Middle frontal gyrus (tissue), 1 donor: Measurements from ENCODE around the gene C2CD4C.
"Not testable (repeated sequence)": the region's sequence is repeated elsewhere in the genome, so short reads cannot be mapped to it uniquely, and the experiment has no call there.

ENCODE experiments used
- DNase-seq: peaks from one replicate; pipeline ENCODE4 v3.0.0-alpha.2; 2015; ENCODE audit warnings: low spot score; ENCODE audit errors: extremely low spot score

C2CD4C gene

GRCh38 chr19:383922-384798 is 24.8 kb downstream of the C2CD4C start:
- DNase-seq: no peak

- no peak for DNase-seq
These were observed 25.9 kb downstream of the C2CD4C start for GRCh38 chr19:383040-383439.

DNA sequence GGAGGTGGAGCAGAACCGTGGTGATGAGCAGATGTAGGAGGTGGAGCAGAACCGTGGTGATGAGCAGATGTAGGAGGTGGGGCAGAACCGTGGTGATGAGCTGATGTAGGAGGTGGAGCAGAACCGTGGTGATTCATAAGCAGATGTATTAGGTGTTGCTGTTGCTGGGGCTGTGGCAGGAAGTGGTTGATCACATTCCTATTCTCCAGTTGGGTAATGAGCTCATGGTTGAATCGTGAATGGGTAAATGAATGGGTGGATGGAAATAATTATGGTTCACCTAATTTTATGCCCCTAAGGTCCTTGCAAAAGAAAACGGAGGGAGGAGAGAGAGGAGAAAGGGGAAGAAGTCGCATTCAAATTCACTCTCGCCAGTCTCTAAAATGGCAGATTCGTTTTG is 26.4 kb downstream of the C2CD4C start:
- DNase-seq: not testable (repeated sequence)

DNA sequence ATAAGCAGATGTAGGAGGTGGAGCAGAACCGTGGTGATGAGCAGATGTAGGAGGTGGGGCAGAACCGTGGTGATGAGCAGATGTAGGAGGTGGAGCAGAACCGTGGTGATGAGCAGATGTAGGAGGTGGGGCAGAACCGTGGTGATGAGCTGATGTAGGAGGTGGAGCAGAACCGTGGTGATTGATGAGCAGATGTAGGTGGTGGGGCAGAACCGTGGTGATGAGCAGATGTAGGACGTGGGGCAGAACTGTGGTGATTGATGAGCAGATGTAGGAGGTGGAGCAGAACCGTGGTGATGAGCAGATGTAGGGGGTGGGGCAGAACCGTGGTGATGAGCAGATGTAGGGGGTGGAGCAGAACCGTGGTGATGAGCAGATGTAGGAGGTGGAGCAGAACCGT is 27.0 kb downstream of the C2CD4C start:
- DNase-seq: not testable (repeated sequence)

DNA sequence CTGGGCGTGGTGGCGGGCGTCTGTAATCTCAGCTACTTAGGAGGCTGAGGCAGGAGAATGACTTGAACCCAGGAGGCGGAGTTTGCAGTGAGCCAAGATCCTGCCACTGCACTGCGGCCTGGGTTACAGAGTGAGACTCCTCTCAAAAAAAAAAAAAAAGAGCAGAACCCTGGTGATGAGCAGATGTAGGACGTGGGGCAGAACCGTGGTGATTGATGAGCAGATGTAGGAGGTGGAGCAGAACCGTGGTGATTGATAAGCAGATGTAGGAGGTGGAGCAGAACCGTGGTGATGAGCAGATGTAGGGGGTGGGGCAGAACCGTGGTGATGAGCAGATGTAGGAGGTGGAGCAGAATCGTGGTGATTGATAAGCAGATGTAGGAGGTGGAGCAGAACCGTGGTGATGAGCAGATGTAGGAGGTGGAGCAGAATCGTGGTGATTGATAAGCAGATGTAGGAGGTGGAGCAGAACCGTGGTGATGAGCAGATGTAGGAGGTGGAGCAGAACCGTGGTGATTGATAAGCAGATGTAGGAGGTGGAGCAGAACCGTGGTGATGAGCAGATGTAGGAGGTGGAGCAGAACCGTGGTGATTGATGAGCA is 28.2 kb downstream of the C2CD4C start:
- DNase-seq: not testable (repeated sequence)

GRCh38 chr19:379796-380195 is 29.2 kb downstream of the C2CD4C start:
- no peak for DNase-seq

- DNase-seq: no peak
These were observed 30.2 kb downstream of the C2CD4C start for GRCh38 chr19:378706-379105.

DNA sequence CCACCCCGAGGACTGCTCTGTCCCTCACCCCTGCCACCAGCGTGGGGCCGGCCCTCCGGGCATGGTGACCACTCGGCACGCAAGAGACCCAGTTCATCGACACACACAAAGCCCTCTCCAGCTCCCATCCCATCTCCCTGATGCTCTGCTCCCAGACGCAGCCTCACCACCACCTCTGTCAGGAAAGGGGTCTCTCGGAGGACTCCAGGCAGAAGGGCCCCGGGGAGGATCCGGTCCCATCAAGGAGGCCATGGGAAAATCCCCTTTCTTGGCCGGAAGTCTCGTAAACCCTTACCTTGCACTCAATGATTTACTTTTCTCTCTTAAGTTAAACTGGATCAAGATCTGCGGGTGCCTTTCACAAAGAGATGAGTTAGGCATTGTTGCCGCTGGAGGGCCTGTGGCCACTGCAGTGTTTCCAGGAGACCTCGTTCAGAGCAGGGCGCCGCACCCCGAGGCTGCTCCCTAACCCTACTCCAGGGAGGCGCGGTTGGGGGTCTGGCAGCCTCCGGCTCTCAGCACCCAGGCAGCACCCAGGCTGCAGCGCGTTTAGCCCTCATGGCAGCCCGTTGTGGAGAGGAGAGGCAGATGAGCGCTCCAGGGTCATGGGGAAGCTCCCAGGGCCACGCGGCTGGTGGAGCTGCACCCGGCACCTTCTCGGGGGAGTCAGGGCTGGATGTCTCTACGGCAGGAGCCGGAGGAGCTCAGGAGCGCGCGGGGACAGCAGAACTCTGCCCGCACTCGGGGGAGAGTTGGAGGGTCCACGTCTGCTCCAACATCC is 31.0 kb downstream of the C2CD4C start:
- no peak for DNase-seq

- DNase-seq: no peak
These were observed 32.9 kb downstream of the C2CD4C start for GRCh38 chr19:376111-376470.

GRCh38 chr19:375395-376110 is 33.4 kb downstream of the C2CD4C start:
- DNase-seq: no peak

DNA sequence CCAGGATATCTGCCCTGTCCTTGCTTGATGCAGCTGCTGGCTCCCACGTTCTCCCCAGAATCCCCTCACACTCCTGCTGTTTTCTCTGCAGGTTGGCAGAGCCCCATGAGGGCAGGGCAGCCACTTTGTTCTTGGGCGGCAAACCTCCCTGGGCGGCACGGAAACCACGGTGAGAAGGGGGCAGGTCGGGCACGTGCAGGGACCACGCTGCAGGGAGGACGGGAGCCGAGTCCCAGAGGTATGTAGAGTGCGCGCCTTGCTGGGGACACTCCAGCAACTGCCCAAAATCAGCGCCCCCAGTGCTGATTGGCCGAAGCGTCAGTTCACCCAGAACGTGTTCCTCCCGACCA is 34.1 kb downstream of the C2CD4C start:
- no peak for DNase-seq

DNA sequence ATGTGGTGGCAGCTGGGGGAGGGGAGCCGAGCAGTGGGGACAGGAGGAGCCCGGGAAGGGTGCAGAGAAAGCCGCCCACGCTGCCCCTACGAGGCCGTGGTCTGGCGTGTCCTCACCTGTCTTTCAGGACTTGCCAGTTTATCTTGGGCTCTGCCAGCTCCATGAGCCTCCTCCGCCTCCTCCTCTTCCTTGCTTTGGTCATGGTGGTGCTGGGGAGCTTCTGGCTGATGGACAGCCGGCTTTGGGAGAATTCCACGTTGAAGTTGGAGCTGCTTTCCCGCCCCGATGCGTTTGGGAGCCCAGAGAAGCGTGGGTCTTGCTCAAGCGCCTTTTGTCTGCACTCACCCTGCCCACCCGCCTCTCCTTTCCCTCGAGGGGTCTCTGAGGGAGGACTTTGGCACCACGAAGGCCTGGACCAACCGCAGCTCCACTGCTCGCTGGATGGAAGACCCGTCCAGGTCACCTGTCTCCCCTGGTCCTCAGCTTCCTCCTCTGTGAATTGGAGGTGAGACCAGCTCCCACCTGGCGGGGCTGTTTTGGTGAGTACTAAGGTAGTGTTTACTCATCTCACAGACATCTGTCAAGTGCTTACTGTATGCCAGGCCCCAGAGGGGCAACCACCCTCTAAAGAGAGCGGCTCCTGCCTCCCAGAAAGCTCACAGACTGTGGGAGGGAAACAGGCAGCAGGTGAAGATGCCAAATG is 34.6 kb downstream of the C2CD4C start:
- no peak for DNase-seq

- DNase-seq: no peak
These were observed 35.4 kb downstream of the C2CD4C start for GRCh38 chr19:373391-374182.

DNA sequence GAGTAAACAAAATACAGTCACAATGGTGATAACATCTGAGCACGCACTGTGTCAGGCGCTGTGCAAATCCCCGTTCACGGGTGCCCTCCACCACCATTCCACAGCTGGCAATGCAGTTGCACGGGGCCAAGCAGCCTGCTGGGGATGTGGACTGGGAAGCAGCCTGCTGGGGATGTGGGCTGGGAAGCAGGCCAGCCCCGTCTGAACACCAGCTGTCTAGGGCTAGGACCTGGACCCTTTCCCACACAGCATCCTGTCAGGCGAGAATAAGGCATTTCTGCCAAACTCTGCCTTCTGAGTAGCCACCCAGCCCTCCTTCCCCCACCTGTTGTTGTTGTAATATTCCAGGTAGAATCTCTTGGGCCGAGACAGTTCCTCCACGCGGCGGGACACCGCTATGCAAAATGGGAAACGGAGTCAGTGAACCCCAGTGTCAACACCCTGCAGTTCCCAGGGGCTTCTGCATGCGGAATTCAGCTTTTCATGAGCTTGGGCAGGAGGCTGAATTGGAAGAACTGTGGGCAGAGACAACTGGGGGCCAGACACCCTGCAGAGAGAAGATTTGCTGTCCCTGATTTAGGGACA is 36.5 kb downstream of the C2CD4C start:
- DNase-seq: no peak

DNA sequence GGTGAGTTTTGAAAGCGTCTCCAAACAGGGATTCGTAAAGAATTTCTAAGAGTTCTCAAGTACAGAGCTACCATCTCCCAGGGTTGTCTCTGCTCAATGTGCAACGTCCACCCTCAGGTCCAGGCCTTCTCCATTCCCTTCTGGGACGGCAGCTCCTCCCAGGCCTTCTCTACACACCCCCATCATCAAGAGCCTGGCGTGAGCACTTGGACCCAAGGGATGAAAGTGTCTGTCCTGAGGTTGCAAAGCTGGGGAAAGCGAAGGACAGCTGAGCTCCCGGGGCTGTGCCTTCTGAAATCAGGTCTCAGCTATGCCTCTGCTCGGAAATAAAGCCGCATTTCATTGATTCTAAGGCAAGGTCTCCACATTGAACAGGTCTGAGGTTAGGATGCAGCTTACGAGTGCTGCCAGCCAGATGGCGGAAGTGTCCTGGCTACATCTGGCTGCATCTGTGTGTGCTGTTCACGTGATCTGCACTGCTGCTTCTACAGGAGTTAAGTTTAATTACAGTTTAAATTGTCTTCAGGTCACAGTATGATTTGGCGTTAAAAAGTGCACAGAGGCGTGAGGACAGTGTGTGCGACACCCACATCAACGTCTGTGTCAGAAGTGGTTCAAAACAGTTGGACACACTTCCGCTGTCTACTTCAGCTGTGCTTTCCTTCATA is 37.3 kb downstream of the C2CD4C start:
- DNase-seq: no peak

GRCh38 chr19:370641-371330 is 38.2 kb downstream of the C2CD4C start:
- DNase-seq: no peak

DNA sequence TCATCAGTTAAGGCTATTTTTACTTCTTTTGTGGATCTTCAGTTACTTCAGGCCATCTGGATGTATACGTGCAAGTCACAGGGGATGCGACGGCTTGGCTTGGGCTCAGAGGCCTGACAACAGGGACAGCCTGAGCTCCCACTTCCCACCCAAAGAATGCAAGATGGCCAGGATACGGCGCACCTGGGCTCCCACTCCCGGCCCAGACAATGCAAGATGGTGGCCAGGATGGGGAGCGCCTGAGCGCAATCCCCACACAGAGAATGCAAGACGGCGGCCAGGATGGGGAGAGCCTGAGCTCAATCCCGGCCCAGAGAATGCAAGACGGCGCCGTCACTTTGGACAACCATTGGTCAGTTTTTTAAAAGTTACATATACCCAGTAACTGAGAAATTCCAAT is 39.1 kb downstream of the C2CD4C start:
- no peak for DNase-seq

DNA sequence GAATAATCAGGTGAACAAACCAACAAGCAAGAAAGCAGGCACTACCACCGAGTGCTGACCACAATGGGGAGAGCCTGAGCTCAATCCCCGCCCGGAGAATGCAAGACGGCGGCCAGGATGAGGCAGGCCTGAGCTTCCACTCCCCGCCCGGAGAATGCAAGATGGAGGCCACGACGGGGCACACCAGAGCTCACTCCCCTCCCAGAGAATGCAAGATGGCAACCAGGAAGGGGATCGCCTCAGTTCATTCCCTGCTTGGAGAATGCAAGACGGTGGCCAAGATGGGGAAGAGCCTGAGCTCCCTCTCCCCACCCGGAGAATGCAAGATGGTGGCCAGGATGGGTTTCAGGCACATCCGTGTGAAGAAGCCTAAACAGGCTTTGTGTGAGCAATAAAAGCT is 39.7 kb downstream of the C2CD4C start:
- no peak for DNase-seq

- no peak for DNase-seq
These were observed 40.3 kb downstream of the C2CD4C start for GRCh38 chr19:368630-369024.
